Astrocyte (in vitro differentiated cells and primary cell): Measurements from ENCODE around the gene BCL7A. TPM values are rescaled to one million over a fixed set of nuclear protein-coding genes. Genes with fewer than 3 reads are reported as not detected.

ENCODE experiments used
- DNase-seq: peaks from one replicate; pipeline ENCODE4 v3.0.0-alpha.2; 2010; ENCODE audit warnings: low read depth
- FAIRE-seq: peaks from 2 replicates; lab custom pipeline; 2011; peaks lifted over from hg19 to GRCh38; lab: Jason Lieb, UNC
- H2AFZ ChIP-seq: 2 replicates; pipeline ENCODE4 v1.6.0; 2012; ENCODE audit warnings: low read depth, low read length, inconsistent platforms
- H3K27ac ChIP-seq: 2 replicates; pipeline ENCODE4 v1.5.1; 2011; ENCODE audit warnings: low read depth, low read length, inconsistent platforms
- H3K27me3 ChIP-seq: 2 replicates; pipeline ENCODE4 v1.6.0; 2011; ENCODE audit warnings: low read length, inconsistent platforms; ENCODE audit not compliant: insufficient read depth
- H3K36me3 ChIP-seq: 2 replicates; pipeline ENCODE4 v1.5.1; 2011; ENCODE audit warnings: low read length, inconsistent platforms; ENCODE audit not compliant: insufficient read depth
- H3K4me1 ChIP-seq: 2 replicates; pipeline ENCODE4 v1.5.1; 2011; ENCODE audit warnings: low read length, inconsistent platforms; ENCODE audit not compliant: insufficient read depth
- H3K4me2 ChIP-seq: 2 replicates; pipeline ENCODE4 v1.6.0; 2012; ENCODE audit warnings: low read length, inconsistent platforms
- H3K4me3 ChIP-seq: 2 replicates; pipeline ENCODE4 v1.5.1; 2011; ENCODE audit warnings: low read depth, mild to moderate bottlenecking, low read length, inconsistent platforms; ENCODE audit not compliant: insufficient read depth
- H3K79me2 ChIP-seq: 2 replicates; pipeline ENCODE4 v1.6.0; 2012; ENCODE audit warnings: mild to moderate bottlenecking, low read length, inconsistent platforms; ENCODE audit not compliant: insufficient read depth
- H3K9ac ChIP-seq: 2 replicates; pipeline ENCODE4 v1.6.0; 2012; ENCODE audit warnings: mild to moderate bottlenecking, low read length, inconsistent platforms
- H3K9me3 ChIP-seq: 2 replicates; pipeline ENCODE4 v1.5.1; 2012; ENCODE audit warnings: low read depth, mild to moderate bottlenecking, low read length, inconsistent platforms; ENCODE audit not compliant: insufficient read depth
- H4K20me1 ChIP-seq: 2 replicates; pipeline ENCODE4 v1.6.0; 2012; ENCODE audit warnings: low read length, inconsistent platforms; ENCODE audit not compliant: insufficient read depth
- H3K27ac Mint-ChIP-seq: one replicate; pipeline ENCODE4 v1.8.0; 2021; ENCODE audit warnings: mild to moderate bottlenecking, mixed read lengths; ENCODE audit not compliant: unreplicated experiment
- H3K27me3 Mint-ChIP-seq: one replicate; pipeline ENCODE4 v1.8.0; 2021; ENCODE audit warnings: low read depth, mixed read lengths; ENCODE audit not compliant: unreplicated experiment
- H3K36me3 Mint-ChIP-seq: one replicate; pipeline ENCODE4 v1.8.0; 2021; ENCODE audit warnings: low read depth, mixed read lengths; ENCODE audit not compliant: unreplicated experiment
- H3K4me1 Mint-ChIP-seq: one replicate; pipeline ENCODE4 v1.8.0; 2021; ENCODE audit warnings: low read depth, mixed read lengths; ENCODE audit not compliant: unreplicated experiment
- H3K4me3 Mint-ChIP-seq: one replicate; pipeline ENCODE4 v1.8.0; 2021; ENCODE audit warnings: mild to moderate bottlenecking, moderate library complexity, mixed read lengths; ENCODE audit not compliant: unreplicated experiment
- H3K9me3 Mint-ChIP-seq: one replicate; pipeline ENCODE4 v1.8.0; 2021; ENCODE audit warnings: mild to moderate bottlenecking, mixed read lengths; ENCODE audit not compliant: unreplicated experiment
- EZH2 ChIP-seq: IDR thresholded peaks from 2 replicates; pipeline ENCODE4 v1.6.1; 2012; ENCODE audit warnings: mild to moderate bottlenecking, low read length, inconsistent platforms; ENCODE audit not compliant: insufficient read depth
- total RNA-seq: library from RNA; stranded (reverse); gene quantifications from 2 replicates; pipeline ENCODE4 v1.2.1, GENCODE V29; 2021
- TF ChIP-seq, protein P1 (sequence below): IDR thresholded peaks from 2 replicates; pipeline ENCODE4 v1.5.1; 2011; ENCODE audit warnings: low read depth, mild to moderate bottlenecking, inconsistent platforms, low read length, moderate library complexity; ENCODE audit not compliant: insufficient read depth

The BCL7A gene
- total RNA-seq, 1 donor from 2014 or later = 9.6 TPM

- no peak overlapping the region for H3K27ac ChIP-seq
- H3K36me3 ChIP-seq = no peaks in the 10 kb centered on the region
- DNase-seq (no peak), FAIRE-seq (no peak)
- TF ChIP-seq, protein P1, sequence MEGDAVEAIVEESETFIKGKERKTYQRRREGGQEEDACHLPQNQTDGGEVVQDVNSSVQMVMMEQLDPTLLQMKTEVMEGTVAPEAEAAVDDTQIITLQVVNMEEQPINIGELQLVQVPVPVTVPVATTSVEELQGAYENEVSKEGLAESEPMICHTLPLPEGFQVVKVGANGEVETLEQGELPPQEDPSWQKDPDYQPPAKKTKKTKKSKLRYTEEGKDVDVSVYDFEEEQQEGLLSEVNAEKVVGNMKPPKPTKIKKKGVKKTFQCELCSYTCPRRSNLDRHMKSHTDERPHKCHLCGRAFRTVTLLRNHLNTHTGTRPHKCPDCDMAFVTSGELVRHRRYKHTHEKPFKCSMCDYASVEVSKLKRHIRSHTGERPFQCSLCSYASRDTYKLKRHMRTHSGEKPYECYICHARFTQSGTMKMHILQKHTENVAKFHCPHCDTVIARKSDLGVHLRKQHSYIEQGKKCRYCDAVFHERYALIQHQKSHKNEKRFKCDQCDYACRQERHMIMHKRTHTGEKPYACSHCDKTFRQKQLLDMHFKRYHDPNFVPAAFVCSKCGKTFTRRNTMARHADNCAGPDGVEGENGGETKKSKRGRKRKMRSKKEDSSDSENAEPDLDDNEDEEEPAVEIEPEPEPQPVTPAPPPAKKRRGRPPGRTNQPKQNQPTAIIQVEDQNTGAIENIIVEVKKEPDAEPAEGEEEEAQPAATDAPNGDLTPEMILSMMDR = no peak
- no peak for TF ChIP-seq EZH2
- no peak overlapping the region for H3K4me2 ChIP-seq
- H3K79me2 ChIP-seq = peaks cover 30% of the 10 kb centered on the region
- no peaks in the 10 kb centered on the region for H3K27me3 Mint-ChIP-seq
- H3K36me3 Mint-ChIP-seq = peaks cover 2% of the 10 kb centered on the region
- H3K4me1 Mint-ChIP-seq = peaks cover 20% of the 10 kb centered on the region
- H3K27me3 ChIP-seq = no peaks in the 10 kb centered on the region
- H3K27ac Mint-ChIP-seq = no peak overlapping the region
- no peaks in the 10 kb centered on the region for H3K9me3 Mint-ChIP-seq
- H3K4me3 ChIP-seq = no peak overlapping the region
- no peak overlapping the region for H3K4me3 Mint-ChIP-seq
- H3K9me3 ChIP-seq = no peaks in the 10 kb centered on the region
- no peak overlapping the region for H2AFZ ChIP-seq
- peaks cover 24% of the 10 kb centered on the region for H4K20me1 ChIP-seq
- H3K9ac ChIP-seq = no peak overlapping the region
- peaks cover 38% of the 10 kb centered on the region for H3K4me1 ChIP-seq
Observed at GRCh38 chr12:122076743-122077495, 55.2 kb downstream of the BCL7A start.

DNA sequence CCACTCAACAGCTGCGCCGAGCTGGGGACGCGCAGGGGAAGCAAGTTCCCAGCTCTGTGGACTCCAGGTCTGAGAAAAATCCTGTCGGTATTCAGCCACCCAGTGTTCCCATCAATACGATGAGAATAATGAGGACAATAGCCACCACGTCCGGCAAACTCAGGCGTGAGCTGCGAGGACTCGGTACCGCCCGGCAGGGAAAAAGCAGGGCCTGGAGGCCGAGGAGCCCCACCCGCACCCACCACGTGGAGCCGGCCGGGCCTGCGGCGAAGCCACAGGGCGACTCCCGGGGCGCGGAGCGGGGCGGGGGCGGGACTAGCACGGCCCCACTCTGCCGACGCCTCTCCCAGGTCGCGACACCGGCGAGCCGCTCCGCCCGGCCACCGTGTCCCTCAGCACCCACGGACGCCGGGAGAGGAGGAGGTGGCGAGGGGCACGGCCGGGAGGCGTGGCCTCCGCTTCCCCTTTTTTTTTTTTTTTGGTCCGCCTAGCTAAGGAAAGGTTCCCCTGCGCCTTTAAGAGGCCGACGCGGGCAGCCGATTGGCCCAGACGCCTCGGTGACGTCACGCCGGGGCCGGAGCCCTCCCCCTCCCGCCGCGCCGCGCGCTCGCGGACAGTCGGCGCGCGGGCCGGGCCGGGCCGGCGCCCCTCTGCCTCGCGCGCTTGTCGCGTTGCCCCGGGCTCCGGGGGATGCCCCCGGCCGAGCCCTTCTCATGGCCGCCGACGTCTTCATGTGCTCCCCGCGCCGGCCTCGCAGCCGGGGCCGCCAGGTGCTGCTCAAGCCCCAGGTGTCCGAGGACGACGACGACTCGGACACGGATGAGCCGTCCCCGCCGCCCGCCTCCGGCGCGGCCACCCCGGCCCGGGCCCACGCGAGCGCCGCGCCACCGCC lies 56.7 kb downstream of the BCL7A start, which contains the start of gene MLXIP:
Gene MLXIP, plus strand, starts transcription at position 616 of the 892 bp plus-strand sequence. Its CDS starts 98 bp downstream, at position 714.
- Mint-ChIP-seq H3K27ac (peak within 1 kb of the TSS; percentile 93), H3K27me3 (no peaks in the 10 kb centered on the region), H3K9me3 (no peaks in the 10 kb centered on the region), H3K36me3 (peaks cover 3% of the 10 kb centered on the region), H3K4me1 (peaks cover 22% of the 10 kb centered on the region), H3K4me3 (peak within 1 kb of the TSS; percentile 91)
- H3K36me3 ChIP-seq = no peaks in the 10 kb centered on the region
- H3K79me2 ChIP-seq = peaks cover 45% of the 10 kb centered on the region
- TF ChIP-seq, protein P1 = no peak
- TF ChIP-seq EZH2 = no peak
- H3K4me2 ChIP-seq = peak within 1 kb of the TSS; percentile 90
- no peaks in the 10 kb centered on the region for H3K9me3 ChIP-seq
- H3K9ac ChIP-seq = peak within 1 kb of the TSS; percentile 92
- H3K27me3 ChIP-seq = no peaks in the 10 kb centered on the region
- H3K27ac ChIP-seq = peak within 1 kb of the TSS; percentile 49
- FAIRE-seq (no peak), DNase-seq (peak; percentile 78)
- peaks cover 36% of the 10 kb centered on the region for H3K4me1 ChIP-seq
- H3K4me3 ChIP-seq = peak within 1 kb of the TSS; percentile 78
- H4K20me1 ChIP-seq = peaks cover 36% of the 10 kb centered on the region
- H2AFZ ChIP-seq = peak within 1 kb of the TSS; percentile 90
